ENCODE results near the gene TEP1. TPM values are rescaled to one million over a fixed set of nuclear protein-coding genes. Genes with fewer than 3 reads are reported as not detected.
A peak's percentile ranks its signal among the peaks of the same experiment; 100 is the strongest.
"Not testable (repeated sequence)": the region's sequence is repeated elsewhere in the genome, so short reads cannot be mapped to it uniquely, and the experiment has no call there.

Gene TEP1
- total and polyA plus RNA-seq, 12 donors, result 5.6 to 17.8 (median 8.6) TPM

DNA sequence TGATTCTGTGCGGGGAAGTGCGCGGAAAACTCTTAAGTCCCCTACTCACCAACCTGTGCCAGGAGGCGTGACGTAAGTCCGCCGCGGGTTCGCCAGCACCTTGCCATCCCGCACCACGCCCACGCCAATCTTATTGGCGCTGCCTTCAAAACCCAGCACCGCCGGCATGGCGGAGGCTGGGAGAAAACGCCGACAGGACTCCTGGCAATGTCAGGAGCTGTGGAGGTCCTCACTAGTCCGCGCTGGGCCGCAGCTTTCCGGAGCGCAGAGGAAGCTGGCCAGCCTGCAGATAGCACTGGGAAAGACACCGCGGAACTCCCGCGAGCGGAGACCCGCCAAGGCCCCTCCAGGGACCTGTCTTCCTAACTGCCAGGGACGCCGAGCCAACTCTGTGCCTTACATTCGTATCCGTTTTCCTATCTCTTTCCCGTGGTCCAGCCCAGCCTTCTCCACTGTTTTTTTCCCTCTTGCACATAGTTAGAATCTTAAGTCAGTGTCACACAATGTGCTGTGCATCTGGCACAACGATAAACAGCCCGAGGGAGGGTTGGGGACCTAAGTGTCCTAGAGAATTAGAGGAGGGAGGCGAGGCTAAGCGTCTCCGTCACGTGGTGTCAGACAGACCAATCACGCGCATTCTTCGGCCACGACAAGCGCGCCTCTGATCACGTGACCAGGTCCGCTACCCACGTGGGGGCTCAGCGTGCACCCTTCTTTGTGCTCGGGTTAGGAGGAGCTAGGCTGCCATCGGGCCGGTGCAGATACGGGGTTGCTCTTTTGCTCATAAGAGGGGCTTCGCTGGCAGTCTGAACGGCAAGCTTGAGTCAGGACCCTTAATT lies 41.4 kb upstream of the TEP1 start, which contains the start of the genes APEX1 and OSGEP:
APEX1 (plus strand) TSS at position 711 of the 839 bp plus-strand sequence. CDS start 420 bp downstream, outside the sequence.
OSGEP (minus strand) TSS at position 297 of the 839 bp plus-strand sequence; CDS start at position 168, 129 bp downstream.
- intact Hi-C loops (cut with DNase I), result loop anchor here in 7 of 10 donors (1.0 to 10.0 kb wide), 7 partner anchors 37 to 158 kb away; partner anchors contain the start of genes PARP2 (in 4 of the 7) and TEP1 (in 2 of the 7)
- TF ChIP-seq, protein P1, sequence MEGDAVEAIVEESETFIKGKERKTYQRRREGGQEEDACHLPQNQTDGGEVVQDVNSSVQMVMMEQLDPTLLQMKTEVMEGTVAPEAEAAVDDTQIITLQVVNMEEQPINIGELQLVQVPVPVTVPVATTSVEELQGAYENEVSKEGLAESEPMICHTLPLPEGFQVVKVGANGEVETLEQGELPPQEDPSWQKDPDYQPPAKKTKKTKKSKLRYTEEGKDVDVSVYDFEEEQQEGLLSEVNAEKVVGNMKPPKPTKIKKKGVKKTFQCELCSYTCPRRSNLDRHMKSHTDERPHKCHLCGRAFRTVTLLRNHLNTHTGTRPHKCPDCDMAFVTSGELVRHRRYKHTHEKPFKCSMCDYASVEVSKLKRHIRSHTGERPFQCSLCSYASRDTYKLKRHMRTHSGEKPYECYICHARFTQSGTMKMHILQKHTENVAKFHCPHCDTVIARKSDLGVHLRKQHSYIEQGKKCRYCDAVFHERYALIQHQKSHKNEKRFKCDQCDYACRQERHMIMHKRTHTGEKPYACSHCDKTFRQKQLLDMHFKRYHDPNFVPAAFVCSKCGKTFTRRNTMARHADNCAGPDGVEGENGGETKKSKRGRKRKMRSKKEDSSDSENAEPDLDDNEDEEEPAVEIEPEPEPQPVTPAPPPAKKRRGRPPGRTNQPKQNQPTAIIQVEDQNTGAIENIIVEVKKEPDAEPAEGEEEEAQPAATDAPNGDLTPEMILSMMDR (IDR thresholded peaks at IDR 0.05), result no peak

DNA sequence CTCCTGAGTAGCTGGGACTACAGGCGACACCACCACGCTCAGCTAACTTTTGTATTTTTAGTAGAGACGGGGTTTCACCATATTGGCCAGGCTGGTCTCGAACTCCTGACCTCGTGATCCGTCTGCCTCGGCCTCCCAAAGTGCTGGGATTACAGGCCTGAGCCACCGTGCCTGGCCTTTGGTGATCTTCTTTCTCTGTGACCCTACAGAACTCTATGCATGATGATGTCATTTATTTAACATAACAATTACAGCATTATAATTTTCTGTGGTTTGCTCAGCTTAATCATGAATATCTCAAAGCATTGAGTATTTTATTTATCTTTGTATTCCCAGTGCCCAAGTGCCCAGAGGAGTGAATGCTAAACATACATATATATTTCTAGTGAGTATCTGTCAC lies 39.5 kb upstream of the TEP1 start:
- H3K27ac ChIP-seq, DNase-seq, H3K27me3 ChIP-seq, ATAC-seq, H3K9me3 ChIP-seq, H3K4me3 ChIP-seq: not testable (repeated sequence)
- Histone ChIP-seq H3K36me3 (peaks cover 0 to 66% (median 54%) of the 10 kb centered on the region in 9 donors), H3K4me1 (peaks cover 0 to 43% (median 29%) of the 10 kb centered on the region in 9 donors)
- WGBS, 2 donors, result 94 to 95% methylated on average over 8 of the region's 8 CpGs
- intact Hi-C loops (cut with DNase I), result loop anchor here in 5 of 10 donors (2.0 to 10.0 kb wide), 4 partner anchors 36 to 154 kb away; partner anchors contain the start of genes PARP2 (in 2 of the 5) and TEP1 (in 1 of the 5)

More for the DNA sequence above, 41.4 kb upstream of the TEP1 start, which contains the start of the genes APEX1 and OSGEP:
- H3K36me3 ChIP-seq, result peaks cover 0 to 66% (median 50%) of the 10 kb centered on the region in 9 donors
- no peaks in the 10 kb centered on the region for H3K9me3 ChIP-seq
- H3K27ac ChIP-seq, result peak within 1 kb of the TSS; percentile 83 to 97 (median 91)
- 0% methylated on average over 56 of the region's 56 CpGs for WGBS, 2 donors
- peak within 1 kb of the TSS; percentile 66 to 98 (median 74) for H3K4me3 ChIP-seq
- H3K4me1 ChIP-seq, result peaks cover 0 to 62% (median 33%) of the 10 kb centered on the region in 9 donors
- ATAC-seq (peak; percentile 96 to 99 (median 97)), DNase-seq (peak; percentile 96 to 99)
- no peaks in the 10 kb centered on the region for H3K27me3 ChIP-seq

DNA sequence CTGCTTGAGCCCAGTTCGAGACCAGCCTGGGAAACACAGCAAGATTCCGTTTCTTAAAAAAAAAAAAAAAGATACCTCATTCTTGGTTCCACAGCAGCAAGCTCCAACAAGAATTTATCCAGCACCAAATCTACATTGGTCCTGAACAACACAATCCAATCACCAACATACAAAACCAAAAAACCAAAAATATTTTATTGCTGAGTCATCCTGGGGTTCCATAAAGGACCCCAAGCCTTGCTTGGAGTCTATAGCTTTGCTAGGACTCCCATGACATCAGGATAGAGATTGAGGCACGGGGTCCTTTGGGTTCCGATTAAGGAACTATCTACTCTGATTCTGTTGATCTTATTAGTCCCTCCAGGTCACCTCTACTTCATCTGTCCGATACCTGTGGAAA lies 33.6 kb upstream of the TEP1 start:
- 97 to 99% methylated on average over 5 of the region's 5 CpGs for WGBS, 2 donors
- intact Hi-C loops (cut with DNase I), result no loop called here
- Histone ChIP-seq H3K9me3 (no peaks in the 10 kb centered on the region), H3K27ac (no peak overlapping the region), H3K36me3 (peaks cover 0 to 75% (median 55%) of the 10 kb centered on the region in 9 donors), H3K4me3 (no peak overlapping the region), H3K4me1 (peaks cover 0 to 2% (median 0%) of the 10 kb centered on the region in 9 donors), H3K27me3 (no peaks in the 10 kb centered on the region)
- ATAC-seq (no peak), DNase-seq (no peak)
- TF ChIP-seq, protein P1 (IDR thresholded peaks at IDR 0.05), result no peak

DNA sequence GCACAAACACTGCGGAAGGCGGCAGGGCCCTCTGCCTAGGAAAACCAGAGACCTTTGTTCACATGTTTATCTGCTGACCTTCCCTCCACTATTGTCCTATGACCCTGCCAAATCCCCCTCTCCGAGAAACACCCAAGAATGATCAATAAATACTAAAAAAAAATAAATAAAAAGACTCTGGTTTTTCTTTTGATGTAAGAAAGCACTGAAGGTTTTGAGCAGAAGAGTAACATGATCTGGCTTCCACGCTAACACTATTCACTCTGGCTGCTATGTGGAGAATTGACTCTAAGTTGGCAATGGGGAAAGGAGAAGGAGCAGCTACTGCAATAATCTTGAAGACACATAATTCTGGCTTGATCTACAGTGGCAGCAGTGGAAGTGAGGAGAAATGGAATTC lies 30.3 kb upstream of the TEP1 start:
- 97 to 99% methylated on average over 2 of the region's 4 CpGs for WGBS, 2 donors
- H3K4me3 ChIP-seq; H3K9me3 ChIP-seq; DNase-seq; intact Hi-C loops (cut with DNase I); H3K27ac ChIP-seq; H3K27me3 ChIP-seq; ATAC-seq: not testable (repeated sequence)
- Histone ChIP-seq H3K36me3 (peaks cover 0 to 42% (median 27%) of the 10 kb centered on the region in 9 donors), H3K4me1 (peaks cover 0 to 15% (median 0%) of the 10 kb centered on the region in 9 donors)

DNA sequence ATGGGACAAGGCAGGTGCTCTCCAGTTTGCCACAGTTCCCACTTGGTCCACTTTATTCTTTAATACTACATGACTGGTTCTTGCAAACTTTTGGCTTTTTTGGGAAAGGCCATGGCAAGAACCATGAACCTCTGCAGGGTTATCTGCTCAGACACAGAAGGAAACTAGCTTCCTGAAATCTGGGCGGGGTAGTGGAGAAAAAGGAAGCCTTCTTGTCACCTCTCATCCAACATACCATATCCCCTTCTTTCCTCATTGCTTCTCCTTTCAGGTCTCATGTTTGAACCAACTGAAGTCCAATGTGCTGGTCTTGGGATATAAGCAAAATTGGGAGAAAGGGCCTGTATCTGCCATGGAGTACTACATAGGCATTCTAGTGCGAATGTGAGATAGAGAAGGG lies 28.2 kb upstream of the TEP1 start:
- Histone ChIP-seq H3K9me3 (no peaks in the 10 kb centered on the region), H3K36me3 (peaks cover 0 to 20% (median 7%) of the 10 kb centered on the region in 9 donors), H3K27ac (no peak overlapping the region), H3K4me1 (peaks cover 0 to 15% (median 0%) of the 10 kb centered on the region in 9 donors), H3K4me3 (no peak overlapping the region), H3K27me3 (no peaks in the 10 kb centered on the region)
- intact Hi-C loops (cut with DNase I), result no loop called here
- 82 to 87% methylated on average over 2 of the region's 2 CpGs for WGBS, 2 donors
- DNase-seq, result no peak
- no peak for ATAC-seq
- TF ChIP-seq, protein P1 (IDR thresholded peaks at IDR 0.05), result no peak

Measured in heart right ventricle (tissue), 16 donors.